ENCODE measurements around the gene ZBTB8A.
A peak's percentile ranks its signal among the peaks of the same experiment; 100 is the strongest.

The ZBTB8A gene

DNA sequence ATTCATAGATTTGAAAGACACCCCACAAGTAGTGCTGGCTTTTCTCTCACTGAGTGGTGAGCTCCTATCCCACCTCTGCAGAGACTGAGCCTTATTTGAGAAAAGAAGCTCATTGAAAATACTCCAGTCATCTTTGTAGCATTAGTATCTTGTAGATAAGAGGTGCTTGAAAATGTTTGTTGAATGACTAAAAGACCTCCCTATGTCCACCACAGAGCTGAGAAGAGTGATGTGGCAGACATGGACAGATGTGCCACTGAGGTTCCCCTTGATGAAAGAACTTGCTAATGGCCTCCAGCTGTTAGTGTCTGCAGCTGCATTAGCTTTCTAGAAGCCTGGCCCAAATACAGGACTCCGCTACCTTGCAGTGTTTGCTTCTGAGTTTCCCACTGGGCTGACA is 29.3 kb upstream of the ZBTB8A start:
- Histone ChIP-seq H3K4ac (ENCODE audit: low read depth in 1 of 2, low read length in 2 of 2) (no peak overlapping the region), H4K8ac (ENCODE audit: low read length) (no peak overlapping the region), H3K14ac (ENCODE audit: low read length in 2 of 2) (no peak overlapping the region), H3K23ac (ENCODE audit: low read length in 2 of 2) (no peak overlapping the region), H2BK120ac (ENCODE audit: low read depth, low read length) (no peak overlapping the region), H3K4me1 (ENCODE audit: control insufficient read depth, insufficient read depth, low read depth, low read length) (peaks cover 2% of the 10 kb centered on the region), H2AFZ (ENCODE audit: low read depth, low read length) (no peak overlapping the region), H3K79me1 (replicated peaks; ENCODE audit: low read length, poor library complexity, severe bottlenecking) (no peaks in the 10 kb centered on the region), H2AK5ac (ENCODE audit: low read length, severe bottlenecking) (no peak overlapping the region), H2BK15ac (ENCODE audit: low read depth, poor library complexity, severe bottlenecking) (no peak overlapping the region), H3K9me3 (ENCODE audit: control insufficient read depth, low read length) (no peaks in the 10 kb centered on the region), H3K18ac (ENCODE audit: low read depth in 1 of 2, low read length in 2 of 2) (no peak overlapping the region), H3K4me2 (ENCODE audit: low read length, poor library complexity, severe bottlenecking) (no peak overlapping the region), H3K27ac (ENCODE audit: low read length, poor library complexity, severe bottlenecking) (no peak overlapping the region), H2BK5ac (ENCODE audit: low read depth, low read length, poor library complexity, severe bottlenecking) (no peak overlapping the region), H3K36me3 (ENCODE audit: control insufficient read depth in 1 of 2, insufficient read depth in 2 of 2, low read depth in 1 of 2, low read length in 2 of 2) (no peaks in the 10 kb centered on the region), H4K91ac (ENCODE audit: low read length) (no peak overlapping the region), H3K4me3 (ENCODE audit: insufficient read depth in 1 of 2, low read depth in 1 of 2, low read length in 2 of 2) (no peak overlapping the region), H2BK12ac (ENCODE audit: low read length in 2 of 2) (no peak overlapping the region), H3K9ac (ENCODE audit: low read length) (no peak overlapping the region), H3K27me3 (ENCODE audit: control insufficient read depth in 1 of 2, insufficient read depth in 1 of 2, low read length in 2 of 2) (no peaks in the 10 kb centered on the region)
- DNase-seq: no peak
- WGBS: 98% methylated on average over 1 of the region's 1 CpG

DNA sequence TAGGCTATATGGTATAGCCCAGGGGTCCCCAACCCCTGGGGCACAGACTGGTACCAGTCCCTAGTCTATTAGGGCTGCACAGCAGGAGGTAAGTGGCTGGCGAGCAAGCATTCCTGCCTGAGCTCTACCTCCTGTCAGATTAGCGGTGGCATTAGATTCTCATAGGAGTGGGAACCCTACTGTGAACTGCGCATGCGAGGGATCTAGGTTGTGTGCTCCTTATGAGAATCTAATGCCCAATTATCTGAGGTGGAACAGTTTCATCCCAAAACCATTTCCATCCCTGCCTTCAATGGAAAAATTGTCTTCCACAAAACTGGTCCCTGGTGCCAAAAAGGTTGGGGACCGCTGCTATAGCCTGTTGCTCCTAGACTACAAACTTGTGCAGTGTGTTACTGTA is 22.8 kb upstream of the ZBTB8A start:
- WGBS: 85% methylated on average over 4 of the region's 5 CpGs
- no peak overlapping the region for H4K91ac ChIP-seq (ENCODE audit: low read length)

DNA sequence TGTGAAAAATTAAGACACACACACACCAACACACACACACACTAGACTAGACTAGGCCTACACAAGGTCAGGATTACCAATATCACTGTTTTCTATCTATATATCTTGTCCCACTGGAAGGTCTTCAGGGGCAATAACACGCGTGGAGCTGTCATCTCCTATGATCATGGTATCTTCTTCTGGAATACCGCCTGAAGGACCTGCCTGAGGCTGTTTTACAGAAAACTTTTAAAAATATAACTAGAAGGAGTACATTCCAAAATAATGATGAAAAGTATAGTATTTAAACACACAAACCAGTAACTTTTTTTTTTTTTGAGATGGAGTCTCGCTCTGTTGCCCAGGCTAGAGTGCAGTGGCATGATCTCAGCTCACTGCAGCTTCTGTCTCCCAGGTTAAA is 20.3 kb upstream of the ZBTB8A start:
- no peak overlapping the region for H3K27ac ChIP-seq (ENCODE audit: low read length, poor library complexity, severe bottlenecking)
- no peaks in the 10 kb centered on the region for H3K27me3 ChIP-seq (ENCODE audit: control insufficient read depth in 1 of 2, insufficient read depth in 1 of 2, low read length in 2 of 2)
- H3K18ac ChIP-seq (ENCODE audit: low read depth in 1 of 2, low read length in 2 of 2): no peak overlapping the region
- no peak overlapping the region for H3K23ac ChIP-seq (ENCODE audit: low read length in 2 of 2)
- H3K36me3 ChIP-seq (ENCODE audit: control insufficient read depth in 1 of 2, insufficient read depth in 2 of 2, low read depth in 1 of 2, low read length in 2 of 2): no peaks in the 10 kb centered on the region
- no peak overlapping the region for H3K4me3 ChIP-seq (ENCODE audit: insufficient read depth in 1 of 2, low read depth in 1 of 2, low read length in 2 of 2)
- H3K9me3 ChIP-seq (ENCODE audit: control insufficient read depth, low read length): no peaks in the 10 kb centered on the region
- H2BK5ac ChIP-seq (ENCODE audit: low read depth, low read length, poor library complexity, severe bottlenecking): no peak overlapping the region
- H2BK15ac ChIP-seq (ENCODE audit: low read depth, poor library complexity, severe bottlenecking): no peak overlapping the region
- H3K4me1 ChIP-seq (ENCODE audit: control insufficient read depth, insufficient read depth, low read depth, low read length): peaks cover 2% of the 10 kb centered on the region
- H2AK5ac ChIP-seq (ENCODE audit: low read length, severe bottlenecking): no peak overlapping the region
- H4K8ac ChIP-seq (ENCODE audit: low read length): no peak overlapping the region
- H2BK12ac ChIP-seq (ENCODE audit: low read length in 2 of 2): no peak overlapping the region
- no peak for DNase-seq
- H3K4ac ChIP-seq (ENCODE audit: low read depth in 1 of 2, low read length in 2 of 2): no peak overlapping the region
- WGBS: 90% methylated on average over 1 of the region's 4 CpGs
- no peak overlapping the region for H4K91ac ChIP-seq (ENCODE audit: low read length)
- no peak overlapping the region for H3K4me2 ChIP-seq (ENCODE audit: low read length, poor library complexity, severe bottlenecking)
- no peak overlapping the region for H3K14ac ChIP-seq (ENCODE audit: low read length in 2 of 2)
- H3K9ac ChIP-seq (ENCODE audit: low read length): no peak overlapping the region
- H2BK120ac ChIP-seq (ENCODE audit: low read depth, low read length): no peak overlapping the region
- no peaks in the 10 kb centered on the region for H3K79me1 ChIP-seq (replicated peaks; ENCODE audit: low read length, poor library complexity, severe bottlenecking)
- H2AFZ ChIP-seq (ENCODE audit: low read depth, low read length): no peak overlapping the region

More for the DNA sequence above, 22.8 kb upstream of the ZBTB8A start:
- no peak overlapping the region for H2AFZ ChIP-seq (ENCODE audit: low read depth, low read length)
- no peak overlapping the region for H2BK15ac ChIP-seq (ENCODE audit: low read depth, poor library complexity, severe bottlenecking)
- no peak overlapping the region for H2BK12ac ChIP-seq (ENCODE audit: low read length in 2 of 2)
- H3K4me2 ChIP-seq (ENCODE audit: low read length, poor library complexity, severe bottlenecking): no peak overlapping the region
- H3K18ac ChIP-seq (ENCODE audit: low read depth in 1 of 2, low read length in 2 of 2): no peak overlapping the region
- H2BK5ac ChIP-seq (ENCODE audit: low read depth, low read length, poor library complexity, severe bottlenecking): no peak overlapping the region
- H3K27ac ChIP-seq (ENCODE audit: low read length, poor library complexity, severe bottlenecking): no peak overlapping the region
- H3K4me3 ChIP-seq (ENCODE audit: insufficient read depth in 1 of 2, low read depth in 1 of 2, low read length in 2 of 2): no peak overlapping the region
- no peak overlapping the region for H2BK120ac ChIP-seq (ENCODE audit: low read depth, low read length)
- no peaks in the 10 kb centered on the region for H3K27me3 ChIP-seq (ENCODE audit: control insufficient read depth in 1 of 2, insufficient read depth in 1 of 2, low read length in 2 of 2)
- no peak overlapping the region for H3K14ac ChIP-seq (ENCODE audit: low read length in 2 of 2)
- H3K4me1 ChIP-seq (ENCODE audit: control insufficient read depth, insufficient read depth, low read depth, low read length): peaks cover 2% of the 10 kb centered on the region
- no peak overlapping the region for H4K8ac ChIP-seq (ENCODE audit: low read length)
- H3K9ac ChIP-seq (ENCODE audit: low read length): no peak overlapping the region
- no peaks in the 10 kb centered on the region for H3K36me3 ChIP-seq (ENCODE audit: control insufficient read depth in 1 of 2, insufficient read depth in 2 of 2, low read depth in 1 of 2, low read length in 2 of 2)
- no peak overlapping the region for H2AK5ac ChIP-seq (ENCODE audit: low read length, severe bottlenecking)
- no peak overlapping the region for H3K23ac ChIP-seq (ENCODE audit: low read length in 2 of 2)
- no peak for DNase-seq
- no peaks in the 10 kb centered on the region for H3K79me1 ChIP-seq (replicated peaks; ENCODE audit: low read length, poor library complexity, severe bottlenecking)
- no peak overlapping the region for H3K4ac ChIP-seq (ENCODE audit: low read depth in 1 of 2, low read length in 2 of 2)
- no peaks in the 10 kb centered on the region for H3K9me3 ChIP-seq (ENCODE audit: control insufficient read depth, low read length)

DNA sequence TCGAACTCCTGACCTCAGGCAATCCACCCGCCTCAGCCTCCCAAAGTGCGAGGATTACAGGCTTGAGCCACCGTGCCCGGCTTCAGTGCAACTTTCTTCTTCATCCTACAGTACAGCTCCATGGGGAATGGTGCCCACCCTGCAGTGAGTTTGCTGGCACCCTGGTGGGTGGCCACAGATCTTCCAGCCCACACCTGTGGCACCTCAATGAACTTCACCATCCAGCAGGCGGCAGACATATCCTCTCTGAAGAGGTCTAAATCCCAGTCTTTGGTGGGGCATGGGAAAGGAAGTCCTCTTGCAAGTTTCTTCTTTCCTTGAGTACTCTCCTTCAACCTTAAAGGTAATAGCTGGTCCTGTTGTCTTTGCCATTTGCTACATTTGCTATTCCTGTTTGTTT is 18.1 kb upstream of the ZBTB8A start:
- H3K4ac ChIP-seq (ENCODE audit: low read depth in 1 of 2, low read length in 2 of 2): no peak overlapping the region
- H3K27ac ChIP-seq (ENCODE audit: low read length, poor library complexity, severe bottlenecking): no peak overlapping the region
- peaks cover 2% of the 10 kb centered on the region for H3K4me1 ChIP-seq (ENCODE audit: control insufficient read depth, insufficient read depth, low read depth, low read length)
- no peak overlapping the region for H3K23ac ChIP-seq (ENCODE audit: low read length in 2 of 2)
- no peak overlapping the region for H4K8ac ChIP-seq (ENCODE audit: low read length)
- H2BK15ac ChIP-seq (ENCODE audit: low read depth, poor library complexity, severe bottlenecking): no peak overlapping the region
- no peak for DNase-seq
- H3K4me2 ChIP-seq (ENCODE audit: low read length, poor library complexity, severe bottlenecking): no peak overlapping the region
- peak overlapping the region in 1 of 2 experiments; percentile 61 for H3K4me3 ChIP-seq (ENCODE audit: insufficient read depth in 1 of 2, low read depth in 1 of 2, low read length in 2 of 2)
- H3K27me3 ChIP-seq (ENCODE audit: control insufficient read depth in 1 of 2, insufficient read depth in 1 of 2, low read length in 2 of 2): no peaks in the 10 kb centered on the region
- H2AK5ac ChIP-seq (ENCODE audit: low read length, severe bottlenecking): no peak overlapping the region
- H3K14ac ChIP-seq (ENCODE audit: low read length in 2 of 2): no peak overlapping the region
- 89% methylated on average over 6 of the region's 6 CpGs for WGBS
- peak overlapping the region; percentile 80 for H3K9ac ChIP-seq (ENCODE audit: low read length)
- H3K9me3 ChIP-seq (ENCODE audit: control insufficient read depth, low read length): no peaks in the 10 kb centered on the region
- no peak overlapping the region for H2BK12ac ChIP-seq (ENCODE audit: low read length in 2 of 2)
- no peak overlapping the region for H2AFZ ChIP-seq (ENCODE audit: low read depth, low read length)
- no peak overlapping the region for H2BK5ac ChIP-seq (ENCODE audit: low read depth, low read length, poor library complexity, severe bottlenecking)
- no peak overlapping the region for H2BK120ac ChIP-seq (ENCODE audit: low read depth, low read length)
- no peaks in the 10 kb centered on the region for H3K79me1 ChIP-seq (replicated peaks; ENCODE audit: low read length, poor library complexity, severe bottlenecking)
- H3K36me3 ChIP-seq (ENCODE audit: control insufficient read depth in 1 of 2, insufficient read depth in 2 of 2, low read depth in 1 of 2, low read length in 2 of 2): no peaks in the 10 kb centered on the region
- no peak overlapping the region for H4K91ac ChIP-seq (ENCODE audit: low read length)
- no peak overlapping the region for H3K18ac ChIP-seq (ENCODE audit: low read depth in 1 of 2, low read length in 2 of 2)
